SH-SY5Y (cell line): ENCODE results near the gene UGT1A10.

ENCODE experiments used
- GATA2 ChIP-seq: IDR thresholded peaks from 2 replicates; pipeline ENCODE4 v1.6.1; 2011; ENCODE audit warnings: mild to moderate bottlenecking, low read depth, low read length
- GATA3 ChIP-seq: IDR thresholded peaks from 2 replicates; pipeline ENCODE4 v1.6.1; 2011; ENCODE audit warnings: low read depth, mild to moderate bottlenecking, low read length, moderate library complexity

- TF ChIP-seq GATA2 (no peak), GATA3 (no peak)
Measured at GRCh38 chr2:233688341-233688740, 52.1 kb downstream of the UGT1A10 start.
